Measurements from ENCODE around the gene MTUS2.

GRCh38 chr13:29077051-29077813 lies 257.1 kb downstream of the MTUS2 start:
- TF ChIP-seq CTCF (IDR thresholded peaks at IDR 0.05): no peak
- no peak for TF ChIP-seq ZFX (IDR thresholded peaks at IDR 0.05; ENCODE audit: borderline replicate concordance)

Measured in 22Rv1 (cell line).